NCI-H2029 (cell line): ENCODE results near the gene STK39.

Source experiments
- DNase-seq: peaks from one replicate; lab custom pipeline; 2025; lab: John Stamatoyannopoulos, UW

Gene STK39

DNA sequence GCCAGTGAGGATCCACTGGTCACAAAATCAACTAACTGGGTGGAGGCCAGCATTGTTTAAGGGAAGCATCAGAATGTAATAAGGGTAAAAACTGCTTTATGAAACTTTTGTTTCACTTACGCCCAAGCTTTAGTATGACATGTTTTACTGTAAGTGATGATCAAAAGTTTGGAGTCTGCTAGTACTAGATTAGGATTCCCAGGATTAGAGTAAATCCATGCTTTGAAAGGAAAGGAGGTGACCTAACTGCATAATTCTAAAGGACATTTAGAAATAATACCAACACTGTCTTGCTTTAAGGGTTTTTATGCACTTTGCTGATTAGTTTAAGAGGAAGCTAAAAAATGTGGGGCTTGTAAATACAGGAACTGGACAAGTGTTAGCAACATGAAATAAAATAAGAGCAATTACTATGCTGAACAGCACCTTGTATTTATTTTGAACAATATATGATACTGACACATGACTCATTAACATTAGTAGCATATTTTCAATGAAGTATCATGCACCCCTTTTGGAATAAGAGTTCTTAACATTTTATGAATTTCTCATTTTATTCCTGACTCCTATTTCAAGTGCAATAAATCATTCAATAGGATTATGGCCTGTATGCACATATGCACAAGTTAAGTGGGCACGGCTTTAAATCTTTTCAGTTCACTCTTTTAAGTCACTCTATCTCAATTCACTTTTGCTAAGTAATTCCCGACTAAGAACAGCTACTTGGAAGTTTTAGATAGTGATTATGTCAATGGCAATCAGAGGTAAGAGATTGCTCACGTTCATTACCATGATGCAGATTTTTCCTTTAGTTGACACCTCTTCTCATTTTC lies 62.5 kb downstream of the STK39 start:
- DNase-seq: no peak

DNA sequence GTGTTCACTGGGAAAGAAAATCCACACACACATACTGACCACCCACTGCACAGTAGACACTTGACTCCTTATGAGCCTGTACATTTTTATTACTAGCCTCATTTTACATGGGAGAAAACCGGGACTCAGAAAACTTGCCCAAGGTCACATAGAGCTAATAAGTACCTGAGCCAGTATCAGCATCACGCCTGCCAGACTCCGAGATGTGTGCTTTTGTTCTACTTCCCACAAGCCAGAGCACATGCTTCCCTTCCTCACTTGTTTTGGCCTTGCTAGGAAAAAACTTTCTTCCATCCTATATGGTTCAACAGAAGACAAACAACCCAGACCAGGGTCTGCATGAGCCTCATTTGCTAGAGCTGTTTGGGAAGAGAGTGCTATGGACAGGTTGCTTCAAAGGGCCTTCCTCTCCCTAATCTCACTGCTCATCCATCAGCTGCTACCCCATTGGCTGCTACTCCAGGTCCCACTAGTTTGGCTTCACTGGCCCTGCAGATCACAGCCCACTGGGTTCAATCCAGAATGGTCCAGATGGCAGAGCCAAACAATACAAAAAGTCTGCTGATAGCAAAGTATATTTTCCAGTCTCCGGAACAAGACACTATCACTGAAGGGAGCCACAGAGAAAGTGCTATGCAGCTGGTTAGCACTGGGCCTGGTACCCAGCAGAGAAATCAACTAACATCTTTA lies 63.9 kb downstream of the STK39 start:
- no peak for DNase-seq

DNA sequence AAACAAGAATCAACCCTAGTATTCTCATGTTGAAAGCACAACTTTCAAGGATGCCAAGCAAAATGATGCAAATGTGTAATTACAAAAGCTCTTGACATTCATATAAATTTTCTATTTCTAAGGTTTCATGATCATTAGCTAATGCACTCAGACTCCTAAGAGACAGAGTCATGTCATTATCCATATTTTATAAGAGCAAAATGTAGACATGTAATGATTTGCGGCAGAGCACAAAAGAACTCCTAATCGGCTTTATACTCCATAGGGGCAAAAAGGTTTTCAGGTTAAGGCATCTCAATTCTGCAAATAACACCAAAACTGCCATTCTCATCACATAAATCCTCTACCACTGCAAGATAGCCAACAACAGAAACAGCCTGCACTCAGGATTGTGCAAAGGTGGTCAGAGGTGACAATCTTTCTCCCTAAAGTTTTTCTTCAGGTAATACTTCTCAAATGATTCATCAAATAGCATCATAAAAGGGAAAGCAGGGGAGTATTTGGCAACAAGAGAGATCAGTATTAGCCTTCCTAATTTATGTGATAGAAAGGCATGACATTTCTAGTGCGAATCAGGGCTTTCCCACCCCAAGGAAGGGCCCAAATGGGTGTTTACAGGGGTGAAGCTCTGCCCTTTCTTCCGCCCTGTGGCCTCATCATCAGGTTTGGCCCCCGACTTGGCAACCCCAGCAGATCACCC lies 64.7 kb downstream of the STK39 start:
- DNase-seq: no peak

DNA sequence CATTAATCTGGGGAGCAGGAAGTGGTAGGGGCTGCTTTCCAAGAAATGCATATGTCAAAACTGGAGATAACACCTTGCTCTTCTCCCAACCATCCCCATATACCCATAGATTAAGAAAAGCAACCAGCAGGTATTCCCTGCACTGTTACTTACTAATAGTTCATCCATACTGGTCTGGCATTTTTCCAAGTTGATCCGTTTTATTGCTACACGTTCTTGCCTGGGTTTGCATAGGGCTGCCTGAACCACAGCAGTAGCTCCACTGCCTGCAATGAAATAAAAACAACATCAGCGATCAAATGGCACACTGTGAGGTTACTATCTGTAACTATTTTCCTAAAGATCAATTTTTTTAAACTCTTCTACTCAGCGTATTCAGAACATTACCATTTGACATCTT lies 65.6 kb downstream of the STK39 start:
- peak; percentile 51 for DNase-seq

DNA sequence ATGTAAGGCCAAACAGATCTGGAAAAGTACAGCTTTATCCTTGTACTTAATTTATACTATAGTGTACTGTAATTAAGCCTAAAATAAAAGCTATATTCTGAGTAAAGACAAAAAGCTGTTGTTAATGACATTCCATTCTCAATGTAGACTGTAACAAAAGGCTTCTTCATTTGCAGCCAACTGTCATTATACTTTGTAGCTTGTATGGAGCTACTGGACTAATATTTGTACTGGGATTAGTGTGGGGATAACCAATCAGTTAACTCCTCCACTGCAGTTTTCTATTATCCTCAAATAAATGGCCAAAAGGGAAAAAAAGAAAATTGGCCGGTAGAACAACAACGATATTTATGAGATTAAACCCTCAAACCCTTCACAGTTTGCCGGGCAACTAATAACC lies 66.5 kb downstream of the STK39 start:
- DNase-seq: peak; percentile 16

DNA sequence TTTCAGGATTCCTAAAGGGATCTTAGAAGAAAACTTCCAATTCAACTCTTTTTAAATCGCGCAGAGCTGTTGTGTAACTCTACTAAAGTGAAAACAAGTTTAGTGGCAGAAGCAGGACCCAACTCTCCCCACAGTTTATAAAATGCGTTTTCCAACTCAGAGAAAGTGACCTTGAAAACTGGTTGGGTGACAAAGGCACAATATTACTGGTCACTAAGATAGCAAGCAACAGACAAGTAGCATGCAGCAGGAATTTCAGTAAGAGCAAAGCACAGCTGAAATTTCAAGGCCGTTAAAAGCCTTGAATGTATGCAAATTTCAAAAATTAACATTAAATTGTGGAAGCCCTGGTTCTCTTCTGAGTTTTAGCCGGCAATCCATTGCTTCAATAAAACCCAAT lies 66.9 kb downstream of the STK39 start:
- no peak for DNase-seq

DNA sequence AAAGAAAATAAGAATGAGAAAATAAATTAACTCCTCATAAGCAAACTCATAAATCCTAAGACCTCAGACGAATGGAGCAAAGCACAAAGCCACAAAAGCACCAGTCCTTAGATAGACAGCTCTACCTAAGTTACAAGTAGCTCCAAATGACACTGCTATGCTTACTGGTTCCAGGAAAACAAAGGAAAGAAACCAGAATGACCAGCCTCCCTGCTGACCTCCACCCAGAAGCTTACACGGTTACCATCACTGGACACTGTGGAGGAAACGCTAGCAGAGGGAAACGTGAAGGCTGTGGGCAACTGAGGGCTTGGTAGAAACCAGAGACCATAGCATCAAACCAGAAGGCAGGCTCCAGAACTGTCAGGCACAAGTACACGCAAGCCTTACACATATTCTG lies 67.8 kb downstream of the STK39 start:
- DNase-seq: peak; percentile 45

DNA sequence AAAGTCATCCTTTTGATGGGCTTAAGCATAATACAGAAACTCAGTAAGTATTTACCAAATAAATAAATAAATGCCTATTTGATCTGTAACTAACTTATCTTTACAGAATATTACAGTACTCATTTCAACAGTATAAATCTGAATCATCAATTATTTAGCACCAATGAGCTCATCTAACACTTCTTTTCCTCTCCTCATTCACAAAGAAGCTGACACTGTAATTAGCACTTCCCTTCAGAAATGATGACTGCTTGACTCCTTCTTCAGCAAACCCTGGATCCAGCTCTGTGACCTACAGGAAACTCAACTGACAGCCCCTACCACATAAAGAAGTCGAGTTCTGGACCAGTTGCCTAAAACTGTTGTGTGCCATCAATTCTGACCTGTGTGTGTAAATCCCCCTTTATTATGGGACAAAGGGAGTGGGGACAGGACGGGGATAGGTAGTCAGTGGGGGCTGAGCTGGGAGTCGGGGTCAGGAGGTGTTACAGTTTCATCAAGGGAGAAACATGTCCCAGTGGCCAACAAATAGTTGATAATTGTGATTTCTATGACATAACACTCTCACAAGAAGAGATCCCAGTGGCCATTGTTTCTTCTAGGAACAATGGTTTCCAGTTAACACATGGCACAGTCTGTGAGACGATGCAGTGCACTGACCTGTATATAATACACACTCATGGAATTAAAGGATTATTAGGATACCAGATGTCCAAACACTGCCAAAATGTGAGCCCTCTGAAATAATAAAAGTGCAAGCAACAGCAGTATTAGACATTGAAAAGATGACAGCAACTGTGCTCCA lies 68.7 kb downstream of the STK39 start:
- no peak for DNase-seq

DNA sequence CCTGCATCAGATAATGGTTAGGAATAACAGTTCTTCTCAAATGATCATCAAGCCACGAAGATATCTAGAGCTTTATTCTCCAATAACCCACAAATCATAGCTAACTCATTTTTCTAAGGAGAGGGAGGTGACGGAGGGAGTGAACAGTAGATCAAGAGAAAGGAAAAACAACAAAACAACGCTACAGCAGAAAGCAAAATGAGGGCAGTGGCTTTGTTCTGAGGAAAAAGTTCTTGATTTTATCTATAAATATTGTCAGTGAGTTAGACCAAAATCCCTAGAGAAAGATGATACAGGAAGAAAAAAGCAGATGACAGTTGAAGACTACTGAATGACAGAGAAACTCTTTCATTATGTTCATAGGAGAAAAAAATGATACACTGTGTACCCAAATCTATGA lies 71.0 kb downstream of the STK39 start:
- DNase-seq: no peak

DNA sequence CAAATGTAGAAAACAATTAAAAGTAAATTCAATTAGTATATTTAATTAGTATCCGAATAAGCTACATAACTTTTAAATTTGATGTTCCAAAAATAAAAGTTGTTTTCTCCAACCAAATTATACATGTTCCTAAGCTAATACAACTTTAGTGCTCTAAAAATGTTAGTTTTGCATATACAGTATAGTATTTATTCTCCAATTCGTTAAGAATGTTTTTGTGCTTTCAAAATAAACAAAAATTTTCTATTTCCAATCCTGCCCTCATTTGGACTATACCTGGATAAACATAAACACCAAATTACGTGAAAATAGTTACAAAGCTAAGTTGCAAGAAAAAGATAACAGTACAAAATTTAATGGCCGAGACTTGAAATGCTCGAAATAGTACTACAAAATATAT lies 71.9 kb downstream of the STK39 start:
- DNase-seq: no peak

DNA sequence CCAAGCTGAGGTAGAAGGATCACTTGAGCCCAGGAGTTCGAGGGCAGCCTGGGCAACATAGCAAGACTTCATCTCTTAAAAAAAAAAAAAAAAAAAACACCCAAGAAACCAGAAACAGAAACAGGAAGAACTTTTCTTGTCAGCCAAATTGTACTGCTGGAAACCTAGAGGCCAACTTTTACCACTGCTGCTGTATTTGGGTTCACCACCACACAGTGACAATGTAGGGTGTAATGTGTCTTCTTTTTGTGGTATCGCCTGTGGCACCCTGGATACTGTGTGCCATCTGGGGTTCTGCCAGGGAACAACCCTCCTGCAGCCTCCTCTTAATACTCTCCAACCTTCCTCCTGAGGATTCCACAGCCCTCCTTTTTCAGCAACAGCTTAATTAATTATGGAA lies 72.6 kb downstream of the STK39 start:
- DNase-seq: no peak

DNA sequence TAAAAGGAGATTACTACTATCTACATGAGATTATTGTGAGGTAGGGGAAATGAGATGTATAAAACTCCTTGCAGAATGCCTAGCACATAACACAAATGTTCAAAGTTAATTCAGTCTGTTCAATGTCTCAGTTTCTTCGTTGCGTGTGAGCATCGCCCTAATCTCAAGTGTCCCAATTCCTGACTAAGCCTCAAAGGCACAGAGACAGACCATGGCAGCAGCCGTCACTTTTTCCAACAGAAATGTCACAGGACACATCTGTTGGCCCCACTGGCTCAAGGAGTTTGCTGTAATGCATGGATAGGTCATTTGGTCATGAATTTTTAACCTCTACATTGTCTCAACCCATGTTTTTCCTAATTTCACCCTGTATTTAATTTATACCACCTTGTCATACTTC lies 75.3 kb downstream of the STK39 start:
- no peak for DNase-seq

DNA sequence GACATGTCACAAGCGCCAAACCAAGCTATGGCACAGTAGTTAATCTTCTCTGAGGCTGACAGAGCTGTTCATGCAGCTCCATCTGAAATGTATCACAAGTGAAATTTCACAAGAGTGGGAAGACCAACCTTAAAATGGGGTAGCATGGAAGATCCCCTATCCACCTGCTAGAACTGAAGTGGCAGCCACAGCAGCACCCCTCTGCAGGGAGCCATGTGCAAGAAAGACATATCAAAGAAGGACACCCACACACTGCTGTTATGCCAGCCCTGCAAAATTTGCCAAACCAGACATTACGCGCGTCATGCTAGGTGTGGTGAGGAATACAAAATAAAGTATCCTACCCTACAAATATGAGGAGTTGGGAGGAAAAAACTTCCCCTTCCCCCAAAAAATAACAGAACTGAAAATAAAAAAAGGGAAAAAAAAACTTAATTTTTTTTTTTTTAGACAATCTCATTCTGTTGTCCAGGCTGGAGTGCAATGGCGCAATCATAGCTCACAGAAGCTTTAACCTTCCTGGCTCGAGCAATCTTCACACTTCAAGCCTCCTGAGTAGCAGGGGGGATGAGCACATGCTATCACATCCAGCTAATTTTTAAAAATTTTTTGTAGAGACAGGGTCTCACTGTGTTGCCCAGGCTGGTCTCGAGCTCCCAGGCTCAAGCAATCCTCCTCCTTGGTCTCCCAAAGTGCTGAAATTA lies 76.2 kb downstream of the STK39 start:
- DNase-seq: no peak

DNA sequence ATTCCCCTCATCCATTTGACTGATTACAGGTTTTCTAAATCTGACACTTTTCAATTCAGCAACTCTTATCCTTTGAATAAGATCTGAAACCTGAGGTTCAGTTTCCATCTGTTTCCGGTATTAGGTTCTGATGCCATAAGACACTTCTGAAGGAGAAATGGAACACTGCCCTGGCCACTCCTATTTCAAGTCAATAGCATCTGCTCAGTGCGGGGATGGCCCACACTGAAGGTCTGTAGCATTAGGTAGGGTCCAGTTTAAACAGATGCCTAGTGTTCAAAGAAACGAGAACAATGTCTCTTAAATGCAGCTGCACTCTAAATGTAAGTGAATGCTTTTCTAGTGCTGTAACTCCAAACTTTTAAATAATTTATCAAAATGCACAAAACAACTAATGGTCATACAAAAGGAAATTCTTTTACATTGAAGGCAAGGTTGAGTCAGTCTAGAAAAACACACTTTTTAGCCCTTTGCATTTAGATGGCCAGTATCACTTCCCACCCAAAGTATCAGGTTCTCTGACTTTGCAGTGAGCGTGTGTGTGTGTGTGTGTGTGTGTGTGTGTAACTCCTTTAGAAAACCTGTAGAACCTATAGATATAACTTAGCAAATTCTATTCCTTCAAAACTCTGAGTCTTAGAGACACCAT lies 78.2 kb downstream of the STK39 start:
- DNase-seq: no peak

DNA sequence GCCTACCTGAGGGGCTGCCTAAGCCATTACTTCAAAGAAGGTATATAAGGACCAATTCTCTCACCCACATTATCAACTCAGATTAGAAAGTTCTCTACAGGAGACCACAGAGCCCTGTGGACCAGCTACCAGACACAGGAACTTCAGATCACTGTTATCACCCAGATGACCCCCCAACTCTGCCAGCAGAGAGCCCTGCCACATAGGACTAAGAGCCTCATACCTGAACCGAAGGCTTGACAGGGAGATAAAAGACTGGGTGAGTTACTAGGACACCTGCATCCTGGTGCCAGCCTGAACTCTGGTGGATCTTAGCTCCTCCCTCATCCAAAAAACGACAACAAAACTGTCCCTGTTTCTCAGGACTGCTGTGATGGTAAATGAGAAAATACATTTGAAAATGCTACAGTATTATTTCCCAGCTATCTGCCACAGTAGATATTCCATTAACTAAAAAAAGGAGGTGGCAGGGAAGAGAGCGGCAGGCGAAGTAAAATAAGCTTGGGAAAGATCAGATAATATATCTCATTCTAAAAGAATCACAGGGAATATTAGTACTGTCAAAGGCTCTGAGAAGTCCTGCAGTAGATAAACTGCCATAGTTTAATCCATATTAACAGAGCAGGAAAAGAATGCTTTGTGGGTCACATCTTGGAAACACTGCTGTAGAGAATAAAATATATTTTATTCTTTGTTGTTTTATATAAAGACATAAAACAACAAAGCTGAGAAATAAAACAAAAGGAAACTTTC lies 79.7 kb downstream of the STK39 start:
- no peak for DNase-seq

DNA sequence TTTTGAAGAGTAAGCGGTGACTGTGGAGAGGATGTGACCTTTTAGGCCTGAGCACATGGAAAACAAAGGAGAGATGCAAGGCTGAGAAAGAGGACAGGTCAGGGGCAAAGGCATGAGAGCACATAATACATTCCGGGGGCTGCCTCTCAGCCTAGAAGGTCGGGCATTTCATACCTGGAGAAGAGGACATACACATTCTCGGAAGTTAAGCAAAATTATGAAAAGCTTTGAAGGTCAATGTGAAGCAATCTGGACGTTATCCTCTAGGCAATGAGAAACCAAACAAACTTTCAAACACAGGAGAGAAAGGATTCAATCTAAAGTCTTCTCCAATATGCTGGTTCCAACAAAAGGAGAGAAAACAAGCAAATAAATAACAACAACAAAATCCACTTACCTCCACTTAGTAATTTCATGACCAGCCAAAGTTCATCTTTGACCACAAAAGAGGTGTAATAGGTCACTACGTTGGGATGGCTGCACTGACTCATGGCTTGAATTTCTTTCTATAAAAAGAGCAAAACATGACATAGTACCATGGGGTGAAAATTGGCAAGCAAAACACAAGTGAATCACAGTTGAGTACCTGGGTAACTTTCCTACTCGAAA lies 80.4 kb downstream of the STK39 start:
- no peak for DNase-seq

DNA sequence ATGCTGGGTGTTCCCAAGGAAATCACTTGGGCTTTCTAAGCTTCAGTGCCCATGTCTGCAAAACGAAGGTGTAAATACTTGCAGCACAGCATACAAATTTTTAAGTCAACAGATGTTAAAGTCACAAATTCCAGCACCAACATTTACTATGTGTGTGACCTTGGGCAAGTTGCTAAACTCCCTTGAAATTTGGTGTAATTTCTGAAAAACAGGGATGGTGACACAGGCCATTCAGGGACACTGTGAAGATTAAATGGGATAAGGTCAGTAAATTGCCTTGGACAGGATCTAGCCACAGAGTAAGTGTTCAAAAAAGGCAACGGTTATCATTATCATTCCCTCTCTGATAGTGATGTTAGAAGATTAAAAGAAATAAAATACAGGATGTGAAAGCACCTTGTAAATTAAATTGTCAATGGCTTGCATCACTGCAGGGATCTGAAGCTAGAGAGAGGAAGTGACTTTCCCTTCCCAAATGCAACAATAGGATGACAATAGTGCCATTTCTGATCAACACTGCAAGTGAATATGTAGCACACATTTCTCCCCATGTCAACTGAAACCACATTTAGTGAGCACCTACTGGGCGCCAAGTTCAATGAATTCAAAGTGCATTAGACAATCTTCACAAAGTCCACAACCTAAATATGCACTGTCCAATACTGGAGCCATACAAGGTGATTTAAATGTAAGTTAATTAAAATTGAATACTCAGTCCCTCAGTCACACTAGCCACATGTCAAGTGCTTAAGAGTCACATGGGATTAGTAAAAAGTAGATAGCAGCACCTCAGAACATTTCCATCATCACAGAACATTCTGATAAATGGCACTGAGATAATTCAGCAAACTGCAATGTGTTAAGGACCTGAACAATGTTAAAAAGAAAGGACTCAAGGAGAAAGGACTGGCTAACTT lies 81.2 kb downstream of the STK39 start:
- no peak for DNase-seq

DNA sequence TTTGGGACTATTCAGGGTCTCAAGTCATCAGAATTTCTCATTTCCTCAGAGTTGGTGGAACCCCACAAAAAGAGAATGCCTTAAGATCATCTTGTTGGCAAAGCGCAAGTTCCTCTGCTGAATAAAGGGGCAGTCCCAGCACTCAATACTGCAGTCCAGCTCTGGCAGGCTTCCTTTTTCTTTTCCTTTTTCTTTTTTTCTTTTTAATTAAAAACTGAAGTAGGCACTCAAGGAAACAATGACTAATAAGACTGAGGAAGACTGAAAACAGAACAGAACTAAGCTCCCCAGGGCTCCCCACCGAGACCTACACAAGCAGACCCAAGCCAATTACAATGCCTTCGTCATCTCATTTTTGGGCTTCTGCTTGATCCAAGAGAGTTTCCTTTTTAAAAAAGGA lies 82.0 kb downstream of the STK39 start:
- no peak for DNase-seq

DNA sequence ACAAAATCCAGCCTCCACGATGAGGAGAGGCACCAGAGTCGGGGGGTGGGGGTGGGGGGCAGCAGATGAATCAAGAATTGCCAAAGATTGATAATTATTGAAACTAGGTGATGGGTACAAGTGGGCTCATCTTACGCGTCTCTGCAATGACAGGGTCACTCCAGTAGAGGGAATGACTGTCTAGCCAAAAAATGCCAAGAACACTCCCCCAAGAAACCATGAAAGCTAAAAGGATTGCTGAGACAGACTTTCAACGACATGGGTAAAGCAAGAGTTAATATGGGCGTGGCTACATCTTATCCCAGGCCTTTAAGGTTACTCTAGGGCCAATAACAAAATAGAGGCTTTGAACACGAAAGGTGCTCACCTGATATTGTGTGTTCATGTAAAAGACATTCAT lies 86.5 kb downstream of the STK39 start:
- DNase-seq: no peak
